Mucosa of stomach (tissue), 1 donor: ENCODE results near the gene CCT7.

ENCODE experiments used
- H3K27me3 ChIP-seq: one replicate; pipeline ENCODE4 v1.7.0; 2013; ENCODE audit warnings: mild to moderate bottlenecking, low read length; ENCODE audit not compliant: control insufficient read depth, insufficient read depth
- H3K36me3 ChIP-seq: one replicate; pipeline ENCODE4 v1.7.0; 2013; ENCODE audit warnings: low read length; ENCODE audit not compliant: control insufficient read depth, insufficient read depth
- H3K4me1 ChIP-seq: one replicate; pipeline ENCODE4 v1.7.0; 2013; ENCODE audit warnings: mild to moderate bottlenecking, low read length; ENCODE audit not compliant: control insufficient read depth, insufficient read depth
- H3K4me3 ChIP-seq: one replicate; pipeline ENCODE4 v1.7.0; 2013; ENCODE audit warnings: low read length
- H3K9ac ChIP-seq: one replicate; pipeline ENCODE4 v1.7.0; 2013; ENCODE audit warnings: mild to moderate bottlenecking, low read length, moderate library complexity
- H3K9me3 ChIP-seq: one replicate; pipeline ENCODE4 v1.7.0; 2013; ENCODE audit warnings: mild to moderate bottlenecking, low read length, moderate library complexity; ENCODE audit not compliant: control insufficient read depth
- donor health status: Pancreatic carcinoma.

CCT7 gene

DNA sequence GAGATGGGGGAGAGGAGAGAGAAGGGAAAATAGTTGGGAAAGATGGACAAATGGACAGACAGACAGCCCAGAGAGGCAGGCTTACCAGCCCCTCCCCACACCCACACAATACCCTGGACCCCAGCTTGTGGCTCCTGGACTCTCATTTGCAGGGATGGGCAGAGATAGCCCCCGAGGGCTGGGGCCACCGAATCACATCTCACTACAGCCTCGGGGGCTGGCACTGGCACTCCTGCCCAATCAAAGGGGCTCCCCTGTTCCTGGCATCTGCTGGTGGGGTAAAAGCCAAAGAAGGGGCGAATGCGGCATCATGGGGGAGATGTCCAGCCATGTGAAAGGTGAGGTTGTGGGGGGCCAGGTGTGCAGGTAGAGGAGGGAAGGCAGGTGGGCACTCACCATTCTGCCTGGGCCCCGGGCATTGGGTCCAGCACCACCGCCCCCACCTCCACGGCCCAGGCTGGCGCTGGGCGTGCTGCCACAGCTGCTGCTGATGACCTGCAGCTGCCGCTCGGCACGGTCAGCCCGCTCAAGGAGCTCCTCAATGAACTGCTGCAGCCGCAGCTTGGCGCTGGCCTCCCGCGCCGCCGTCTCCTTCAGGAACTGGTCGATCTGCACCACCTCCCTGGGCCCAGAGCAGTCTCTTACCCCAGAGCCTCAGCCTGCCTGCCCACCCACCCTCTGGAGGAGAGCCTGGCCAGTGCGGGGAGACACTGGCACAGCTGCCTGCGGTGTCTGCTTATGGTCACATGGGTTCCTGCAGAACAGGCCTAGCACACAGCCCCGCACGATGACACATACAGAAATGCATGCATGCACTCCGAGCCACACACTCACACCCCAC is 32.2 kb downstream of the CCT7 start:
- H3K27me3 ChIP-seq, result peaks cover 24% of the 10 kb centered on the region
- H3K36me3 ChIP-seq, result no peaks in the 10 kb centered on the region
- H3K4me3 ChIP-seq, result no peak overlapping the region
- no peaks in the 10 kb centered on the region for H3K9me3 ChIP-seq
- peaks cover 10% of the 10 kb centered on the region for H3K4me1 ChIP-seq
- no peak overlapping the region for H3K9ac ChIP-seq

GRCh38 chr2:73267008-73267407 is 32.9 kb downstream of the CCT7 start:
- Histone ChIP-seq H3K4me1 (peaks cover 10% of the 10 kb centered on the region), H3K9me3 (no peaks in the 10 kb centered on the region), H3K36me3 (no peaks in the 10 kb centered on the region), H3K9ac (no peak overlapping the region), H3K27me3 (peaks cover 24% of the 10 kb centered on the region), H3K4me3 (no peak overlapping the region)

DNA sequence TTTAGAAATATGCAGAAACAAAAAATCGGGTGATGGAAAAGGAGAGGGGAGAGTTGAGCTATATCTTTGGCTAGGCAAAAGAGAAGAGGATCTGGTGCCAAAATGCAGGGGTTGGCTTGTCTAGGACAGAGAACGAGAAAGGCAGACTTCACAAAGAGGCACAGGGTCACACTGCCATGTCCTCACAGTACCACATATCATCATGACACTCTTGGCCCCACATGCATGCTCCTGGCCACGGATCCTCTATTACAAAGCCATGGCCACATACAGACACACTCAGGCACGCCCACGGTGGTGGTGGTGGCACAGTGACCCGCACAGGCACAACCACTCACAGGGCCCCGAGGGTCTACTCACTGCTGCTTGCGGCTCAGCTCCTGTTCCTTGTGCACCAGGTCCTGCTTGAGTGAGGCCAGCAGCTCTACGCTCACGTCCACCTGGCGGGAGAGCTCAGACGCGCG is 34.3 kb downstream of the CCT7 start:
- Histone ChIP-seq H3K36me3 (no peaks in the 10 kb centered on the region), H3K4me1 (peaks cover 10% of the 10 kb centered on the region), H3K9me3 (no peaks in the 10 kb centered on the region), H3K9ac (no peak overlapping the region), H3K4me3 (no peak overlapping the region), H3K27me3 (peaks cover 24% of the 10 kb centered on the region)

DNA sequence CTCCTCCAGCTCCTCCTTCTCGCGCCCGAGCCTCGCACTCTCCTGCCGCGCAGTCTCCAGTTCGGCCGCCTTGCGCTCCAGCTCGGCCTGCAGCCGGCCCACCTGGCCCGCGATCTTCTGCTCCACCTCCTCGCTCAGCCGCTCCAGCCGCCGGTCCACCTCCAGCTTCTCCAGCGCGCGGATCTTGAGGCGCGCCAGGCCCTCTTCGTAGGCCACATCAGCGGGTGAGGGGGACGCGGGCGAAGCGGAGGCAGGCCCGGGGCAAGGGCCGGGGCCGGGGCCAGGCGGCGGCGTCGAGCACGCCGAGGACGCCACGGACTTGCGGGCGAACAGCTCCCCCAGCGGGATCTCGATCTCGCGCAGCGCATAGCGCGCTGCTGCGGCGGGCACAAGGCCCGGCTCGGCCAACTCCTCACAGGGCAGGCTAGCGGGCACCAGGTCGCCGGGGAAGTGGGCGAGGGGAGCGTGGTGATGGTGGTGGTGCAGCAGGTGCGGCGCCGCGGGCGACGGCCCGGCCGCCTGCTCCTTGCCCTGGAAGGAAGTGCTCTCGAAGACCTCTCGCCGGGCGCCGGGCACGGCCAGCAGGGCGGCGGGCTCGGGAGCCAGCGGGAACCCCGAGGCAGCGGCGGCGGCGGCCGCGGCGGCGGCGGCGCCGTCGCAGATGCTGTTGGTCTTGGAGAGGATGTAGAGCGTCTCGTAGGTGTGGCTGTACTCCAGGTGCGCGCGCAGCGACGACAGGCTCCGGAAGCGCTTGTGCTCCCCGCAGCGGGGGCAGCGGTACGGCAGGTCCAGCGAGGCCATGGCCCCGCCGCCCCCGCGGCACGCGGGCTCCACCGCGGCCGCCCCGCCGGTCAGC is 35.0 kb downstream of the CCT7 start:
- peaks cover 24% of the 10 kb centered on the region for H3K27me3 ChIP-seq
- no peaks in the 10 kb centered on the region for H3K9me3 ChIP-seq
- peaks cover 10% of the 10 kb centered on the region for H3K4me1 ChIP-seq
- no peaks in the 10 kb centered on the region for H3K36me3 ChIP-seq
- H3K9ac ChIP-seq, result peak overlapping the region; percentile 39
- H3K4me3 ChIP-seq, result no peak overlapping the region

DNA sequence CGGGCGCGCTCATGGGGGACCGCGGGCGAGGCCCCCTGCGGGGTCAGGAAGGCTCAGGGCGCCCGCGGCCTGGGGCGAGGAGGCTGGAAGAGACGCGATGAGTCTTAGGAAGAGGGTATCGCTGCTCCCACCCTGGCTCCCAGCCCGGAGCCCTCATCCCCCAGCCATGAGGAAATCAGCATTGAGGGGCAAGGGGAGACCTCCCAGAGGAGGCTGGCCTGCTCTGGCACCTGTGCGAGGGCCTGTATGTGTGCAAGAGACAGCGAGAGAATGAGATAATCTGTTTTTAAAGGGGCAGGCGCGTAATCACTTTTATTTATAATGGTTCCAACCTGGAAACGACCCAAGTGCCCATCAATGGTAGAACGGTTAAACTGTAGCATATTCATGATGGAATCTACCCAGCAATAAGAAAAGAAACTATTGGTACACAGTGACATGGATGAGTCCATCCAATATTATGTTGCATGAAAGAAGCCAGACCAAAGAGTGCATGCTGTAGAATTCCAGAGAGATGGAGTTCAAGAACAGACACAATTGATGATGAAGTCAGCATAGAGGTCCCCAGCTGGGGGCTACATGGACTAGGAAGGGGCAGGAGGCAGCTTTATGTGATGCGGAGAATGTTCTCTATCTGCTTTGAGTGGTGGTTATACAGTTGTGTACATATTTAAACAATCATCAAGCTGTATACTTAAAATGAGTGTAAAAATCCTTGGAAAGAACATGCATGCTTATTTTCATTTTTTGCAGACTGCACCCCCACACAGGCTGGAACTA is 35.8 kb downstream of the CCT7 start:
- H3K27me3 ChIP-seq, result peaks cover 24% of the 10 kb centered on the region
- peak overlapping the region; percentile 8 for H3K4me3 ChIP-seq
- H3K9ac ChIP-seq, result peak overlapping the region; percentile 39
- H3K9me3 ChIP-seq, result no peaks in the 10 kb centered on the region
- H3K4me1 ChIP-seq, result peaks cover 10% of the 10 kb centered on the region
- H3K36me3 ChIP-seq, result no peaks in the 10 kb centered on the region

GRCh38 chr2:73272270-73272669 is 38.2 kb downstream of the CCT7 start:
- Histone ChIP-seq H3K27me3 (peaks cover 21% of the 10 kb centered on the region), H3K4me3 (no peak overlapping the region), H3K36me3 (no peaks in the 10 kb centered on the region)

DNA sequence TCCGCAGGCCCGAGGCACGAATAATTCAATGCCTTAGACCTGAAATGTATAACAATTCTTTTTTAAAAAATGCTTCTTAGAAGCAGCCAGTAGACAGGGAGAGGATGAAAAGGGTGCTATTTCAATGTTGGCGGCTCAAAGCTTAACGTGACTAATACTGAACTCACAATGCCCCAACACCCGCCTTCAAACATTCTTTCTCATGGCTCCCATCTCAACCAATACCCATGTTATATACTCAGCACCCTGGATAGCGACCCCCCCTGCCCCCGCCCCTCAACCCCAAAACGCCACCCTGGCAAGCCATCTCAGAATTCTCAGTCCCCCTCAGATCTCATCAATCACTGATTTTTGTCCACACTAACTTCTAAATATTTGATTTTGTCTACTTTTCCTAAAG is 45.7 kb downstream of the CCT7 start:
- no peak overlapping the region for H3K4me3 ChIP-seq
- H3K36me3 ChIP-seq, result no peaks in the 10 kb centered on the region
- peaks cover 16% of the 10 kb centered on the region for H3K27me3 ChIP-seq
- no peak overlapping the region for H3K9ac ChIP-seq
- no peaks in the 10 kb centered on the region for H3K9me3 ChIP-seq
- peaks cover 3% of the 10 kb centered on the region for H3K4me1 ChIP-seq

More at GRCh38 chr2:73272270-73272669, 38.2 kb downstream of the CCT7 start:
- no peaks in the 10 kb centered on the region for H3K9me3 ChIP-seq
- no peak overlapping the region for H3K9ac ChIP-seq
- peaks cover 10% of the 10 kb centered on the region for H3K4me1 ChIP-seq

- Histone ChIP-seq H3K4me3 (no peak overlapping the region), H3K9ac (no peak overlapping the region), H3K9me3 (no peaks in the 10 kb centered on the region), H3K27me3 (peaks cover 24% of the 10 kb centered on the region), H3K4me1 (peaks cover 8% of the 10 kb centered on the region), H3K36me3 (no peaks in the 10 kb centered on the region)
Measured at GRCh38 chr2:73281244-73281643, 47.1 kb downstream of the CCT7 start.

DNA sequence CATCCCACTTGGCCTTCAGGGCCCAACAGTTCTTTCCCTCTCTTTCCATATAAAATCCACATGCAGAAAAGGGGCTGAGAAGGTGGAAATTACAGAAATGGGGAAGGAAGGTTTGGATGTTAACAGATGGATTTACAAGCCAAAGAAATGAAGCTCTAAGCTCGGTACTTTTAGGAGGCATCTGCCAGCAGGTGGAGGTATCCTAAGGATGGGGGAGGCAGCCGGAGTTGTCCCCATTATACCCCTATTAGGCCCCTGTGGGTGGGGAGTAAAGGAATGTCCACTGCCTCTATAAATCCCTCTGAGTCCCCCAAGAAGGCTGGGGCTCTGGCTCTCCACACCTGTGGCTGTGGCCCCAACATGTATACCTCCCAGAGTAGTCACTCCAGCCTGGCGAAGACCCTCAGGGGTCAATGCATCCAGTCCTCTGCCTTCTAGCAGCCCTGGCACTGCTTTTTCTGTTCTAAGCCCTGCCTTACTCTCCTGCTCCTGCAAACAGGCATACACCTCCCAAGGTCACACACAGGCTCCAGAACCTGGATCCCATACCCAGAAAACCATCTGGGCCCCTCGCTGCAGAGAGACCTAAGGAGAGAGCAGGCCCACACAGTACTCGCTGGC is 48.9 kb downstream of the CCT7 start:
- H3K36me3 ChIP-seq, result no peaks in the 10 kb centered on the region
- peaks cover 8% of the 10 kb centered on the region for H3K4me1 ChIP-seq
- H3K27me3 ChIP-seq, result peaks cover 25% of the 10 kb centered on the region
- H3K4me3 ChIP-seq, result no peak overlapping the region
- H3K9me3 ChIP-seq, result no peaks in the 10 kb centered on the region
- H3K9ac ChIP-seq, result no peak overlapping the region

DNA sequence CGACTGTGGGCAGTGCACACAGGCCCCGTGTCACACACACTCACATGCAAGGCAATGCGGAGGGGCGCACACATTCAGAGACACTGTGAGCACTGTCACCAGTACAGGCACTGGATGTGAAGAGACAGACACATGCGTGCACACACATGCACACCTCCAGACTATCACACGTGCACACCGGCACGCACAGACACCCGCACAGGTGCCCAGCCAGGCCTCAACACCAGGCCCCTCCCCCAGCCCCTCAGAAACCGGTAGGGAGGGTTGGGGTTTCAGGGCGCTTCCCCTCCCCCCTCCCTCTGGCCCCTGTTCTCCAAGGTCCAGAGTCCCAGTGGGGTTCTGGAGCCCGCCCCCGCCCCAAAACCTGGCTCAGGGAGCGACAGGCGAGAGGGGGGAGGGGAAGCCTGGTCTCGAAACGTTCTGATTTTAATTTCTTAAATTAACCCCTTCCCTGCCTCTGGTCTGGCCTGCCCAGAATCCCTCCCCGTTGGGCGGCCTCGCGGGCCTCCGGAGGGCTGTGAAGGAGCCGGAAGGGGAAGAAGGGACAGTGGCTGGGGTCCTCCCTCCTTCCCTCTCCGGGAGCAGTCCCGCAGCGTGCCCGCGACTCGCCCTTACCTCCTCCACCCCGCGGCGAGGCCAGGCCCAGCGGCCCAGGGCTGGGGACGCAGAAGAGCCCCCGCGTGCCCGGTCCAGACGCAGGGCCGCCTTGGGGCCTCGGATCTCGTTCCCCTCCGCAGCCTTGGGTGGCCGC is 49.6 kb downstream of the CCT7 start:
- H3K9ac ChIP-seq, result no peak overlapping the region
- H3K9me3 ChIP-seq, result no peaks in the 10 kb centered on the region
- H3K4me3 ChIP-seq, result no peak overlapping the region
- H3K4me1 ChIP-seq, result peaks cover 8% of the 10 kb centered on the region
- H3K27me3 ChIP-seq, result peaks cover 31% of the 10 kb centered on the region
- no peaks in the 10 kb centered on the region for H3K36me3 ChIP-seq
